Endometrium (tissue), 2 donors: Measurements from ENCODE around the gene REEP1.

ENCODE experiments used
- FAIRE-seq: peaks from 2 replicates; lab custom pipeline; 2012; peaks lifted over from hg19 to GRCh38; lab: Jason Lieb, UNC
- donor health status: control.
- donor health status: control.

REEP1 gene

GRCh38 chr2:86337244-86337835 is at the start of gene REEP1:
TSS of gene REEP1 (minus strand) at chr2:86337626. CDS start at chr2:86337510, 116 bp downstream.
- no peak for FAIRE-seq

GRCh38 chr2:86383844-86384243 is 46.4 kb upstream of the REEP1 start:
- FAIRE-seq = no peak

GRCh38 chr2:86382698-86383097 is 45.3 kb upstream of the REEP1 start:
- no peak for FAIRE-seq

GRCh38 chr2:86382108-86382507 is 44.7 kb upstream of the REEP1 start:
- no peak for FAIRE-seq

- no peak for FAIRE-seq
These were observed 41.0 kb upstream of the REEP1 start for GRCh38 chr2:86378469-86378868.

- no peak for FAIRE-seq
These were observed 38.2 kb upstream of the REEP1 start for GRCh38 chr2:86375623-86376022.

GRCh38 chr2:86372641-86373502 is 35.4 kb upstream of the REEP1 start:
- no peak for FAIRE-seq

GRCh38 chr2:86372133-86372532 is 34.7 kb upstream of the REEP1 start:
- no peak for FAIRE-seq

GRCh38 chr2:86371527-86371926 is 34.1 kb upstream of the REEP1 start:
- no peak for FAIRE-seq

- no peak for FAIRE-seq
These were observed 33.2 kb upstream of the REEP1 start for GRCh38 chr2:86370579-86370978.

GRCh38 chr2:86368161-86368824 is 30.9 kb upstream of the REEP1 start:
- FAIRE-seq = no peak

- FAIRE-seq = no peak
These were observed 30.0 kb upstream of the REEP1 start for GRCh38 chr2:86367499-86367777.

- FAIRE-seq = no peak
These were observed 29.4 kb upstream of the REEP1 start for GRCh38 chr2:86366651-86367498.

GRCh38 chr2:86364894-86365293 is 27.5 kb upstream of the REEP1 start:
- no peak for FAIRE-seq

GRCh38 chr2:86360776-86361175 is 23.4 kb upstream of the REEP1 start:
- no peak for FAIRE-seq

GRCh38 chr2:86358957-86359356 is 21.5 kb upstream of the REEP1 start:
- FAIRE-seq = no peak

- no peak for FAIRE-seq
These were observed 20.1 kb upstream of the REEP1 start for GRCh38 chr2:86357392-86357963.

- FAIRE-seq = no peak
These were observed 15.3 kb upstream of the REEP1 start for GRCh38 chr2:86352727-86353221.

- no peak for FAIRE-seq
These were observed 14.8 kb upstream of the REEP1 start for GRCh38 chr2:86352137-86352726.

GRCh38 chr2:86350751-86351150 is 13.3 kb upstream of the REEP1 start:
- no peak for FAIRE-seq

GRCh38 chr2:86347401-86347800 is 10.0 kb upstream of the REEP1 start:
- FAIRE-seq = no peak
